ENCODE results near the gene C9orf72. TPM values are rescaled to one million over a fixed set of nuclear protein-coding genes. Genes with fewer than 3 reads are reported as not detected.
A peak's percentile ranks its signal among the peaks of the same experiment; 100 is the strongest.

C9orf72 gene
- total RNA-seq, 1 experiment from 2014 or later = 2.0 TPM

- Histone ChIP-seq H3K27me3 (no peaks in the 10 kb centered on the region; the same call in 1 of the 2 replicates), H3K9me3 (no peaks in the 10 kb centered on the region), H3K4me3 (no peak overlapping the region), H3K36me3 (no peaks in the 10 kb centered on the region)
- no peak for DNase-seq
These were observed 42.1 kb downstream of the C9orf72 start for GRCh38 chr9:27530915-27531755.

- H3K9me3 ChIP-seq = no peaks in the 10 kb centered on the region
- no peaks in the 10 kb centered on the region; the same call in 1 of the 2 replicates for H3K27me3 ChIP-seq
- DNase-seq = peak; percentile 48
- H3K36me3 ChIP-seq = no peaks in the 10 kb centered on the region
- H3K4me3 ChIP-seq = peak within 1 kb of the TSS; percentile 34
These were observed 43.7 kb downstream of the C9orf72 start, which contains the start of gene MOB3B for GRCh38 chr9:27529316-27530278. Gene MOB3B, minus strand, starts transcription at chr9:27529814. Its CDS starts 74,264 bp downstream, at chr9:27455550.

- Histone ChIP-seq H3K4me3 (peak overlapping the region; percentile 34), H3K9me3 (no peaks in the 10 kb centered on the region), H3K36me3 (no peaks in the 10 kb centered on the region), H3K27me3 (no peaks in the 10 kb centered on the region; the same call in 1 of the 2 replicates)
- no peak for DNase-seq
These were observed 44.4 kb downstream of the C9orf72 start for GRCh38 chr9:27528886-27529315.

GRCh38 chr9:27528076-27528885 is 45.0 kb downstream of the C9orf72 start:
- Histone ChIP-seq H3K27me3 (no peaks in the 10 kb centered on the region; the same call in 1 of the 2 replicates), H3K9me3 (no peaks in the 10 kb centered on the region), H3K36me3 (no peaks in the 10 kb centered on the region), H3K4me3 (peak overlapping the region; percentile 34)
- DNase-seq = no peak

GRCh38 chr9:27527702-27528075 is 45.6 kb downstream of the C9orf72 start:
- H3K9me3 ChIP-seq = no peaks in the 10 kb centered on the region
- no peak for DNase-seq
- H3K4me3 ChIP-seq = no peak overlapping the region
- no peaks in the 10 kb centered on the region; the same call in 1 of the 2 replicates for H3K27me3 ChIP-seq
- H3K36me3 ChIP-seq = no peaks in the 10 kb centered on the region

GRCh38 chr9:27524236-27524635 is 49.0 kb downstream of the C9orf72 start, which contains the start of gene IFNK:
Gene IFNK, plus strand, starts transcription at chr9:27524290. Its CDS starts 47 bp downstream, at chr9:27524337.
- H3K36me3 ChIP-seq = no peaks in the 10 kb centered on the region
- no peak within 1 kb of the TSS for H3K4me3 ChIP-seq
- no peak for DNase-seq
- no peaks in the 10 kb centered on the region for H3K9me3 ChIP-seq
- H3K27me3 ChIP-seq = no peaks in the 10 kb centered on the region; the same call in 1 of the 2 replicates

GRCh38 chr9:27523141-27523540 is 50.1 kb downstream of the C9orf72 start:
- Histone ChIP-seq H3K36me3 (no peaks in the 10 kb centered on the region), H3K9me3 (no peaks in the 10 kb centered on the region), H3K4me3 (no peak overlapping the region), H3K27me3 (no peaks in the 10 kb centered on the region)
- no peak for DNase-seq

- no peak for DNase-seq
- Histone ChIP-seq H3K36me3 (no peaks in the 10 kb centered on the region), H3K4me3 (no peak overlapping the region), H3K27me3 (no peaks in the 10 kb centered on the region), H3K9me3 (no peaks in the 10 kb centered on the region)
These were observed 52.3 kb downstream of the C9orf72 start for GRCh38 chr9:27520986-27521385.

- no peaks in the 10 kb centered on the region for H3K36me3 ChIP-seq
- no peak overlapping the region for H3K4me3 ChIP-seq
- H3K27me3 ChIP-seq = no peaks in the 10 kb centered on the region
- no peak for DNase-seq
- no peaks in the 10 kb centered on the region for H3K9me3 ChIP-seq
These were observed 53.5 kb downstream of the C9orf72 start for GRCh38 chr9:27519466-27520465.

GRCh38 chr9:27518809-27519208 is 54.5 kb downstream of the C9orf72 start:
- H3K9me3 ChIP-seq = no peaks in the 10 kb centered on the region
- no peaks in the 10 kb centered on the region for H3K27me3 ChIP-seq
- DNase-seq = no peak
- H3K4me3 ChIP-seq = no peak overlapping the region
- no peaks in the 10 kb centered on the region for H3K36me3 ChIP-seq

GRCh38 chr9:27518006-27518405 is 55.3 kb downstream of the C9orf72 start:
- Histone ChIP-seq H3K36me3 (no peaks in the 10 kb centered on the region), H3K9me3 (no peaks in the 10 kb centered on the region), H3K4me3 (no peak overlapping the region), H3K27me3 (no peaks in the 10 kb centered on the region)
- no peak for DNase-seq

GRCh38 chr9:27514551-27514950 is 58.7 kb downstream of the C9orf72 start:
- H3K27me3 ChIP-seq = no peaks in the 10 kb centered on the region
- no peak overlapping the region for H3K4me3 ChIP-seq
- no peak for DNase-seq
- H3K36me3 ChIP-seq = no peaks in the 10 kb centered on the region
- H3K9me3 ChIP-seq = no peaks in the 10 kb centered on the region

GRCh38 chr9:27511771-27512170 is 61.5 kb downstream of the C9orf72 start:
- Histone ChIP-seq H3K4me3 (no peak overlapping the region), H3K36me3 (no peaks in the 10 kb centered on the region), H3K27me3 (no peaks in the 10 kb centered on the region), H3K9me3 (no peaks in the 10 kb centered on the region)
- no peak for DNase-seq

GRCh38 chr9:27510780-27511179 is 62.5 kb downstream of the C9orf72 start:
- DNase-seq = no peak

GRCh38 chr9:27506981-27507380 is 66.3 kb downstream of the C9orf72 start:
- Histone ChIP-seq H3K27me3 (no peaks in the 10 kb centered on the region), H3K36me3 (no peaks in the 10 kb centered on the region), H3K9me3 (no peaks in the 10 kb centered on the region), H3K4me3 (no peak overlapping the region)
- no peak for DNase-seq

More at GRCh38 chr9:27510780-27511179, 62.5 kb downstream of the C9orf72 start:
- Histone ChIP-seq H3K27me3 (no peaks in the 10 kb centered on the region), H3K36me3 (no peaks in the 10 kb centered on the region), H3K9me3 (no peaks in the 10 kb centered on the region), H3K4me3 (no peak overlapping the region)

All from MG63 (cell line).